GM19467 (cell line): ENCODE results near the gene HPCA.
"Not testable (repeated sequence)": the region's sequence is repeated elsewhere in the genome, so short reads cannot be mapped to it uniquely, and the experiment has no call there.

Source experiments
- ATAC-seq: cut with Tn5 transposase; IDR thresholded peaks from one replicate; pipeline ENCODE4 v1.9.1; 2021; ENCODE audit warnings: mild to moderate bottlenecking, moderate library complexity; ENCODE audit not compliant: unreplicated experiment

The HPCA gene

DNA sequence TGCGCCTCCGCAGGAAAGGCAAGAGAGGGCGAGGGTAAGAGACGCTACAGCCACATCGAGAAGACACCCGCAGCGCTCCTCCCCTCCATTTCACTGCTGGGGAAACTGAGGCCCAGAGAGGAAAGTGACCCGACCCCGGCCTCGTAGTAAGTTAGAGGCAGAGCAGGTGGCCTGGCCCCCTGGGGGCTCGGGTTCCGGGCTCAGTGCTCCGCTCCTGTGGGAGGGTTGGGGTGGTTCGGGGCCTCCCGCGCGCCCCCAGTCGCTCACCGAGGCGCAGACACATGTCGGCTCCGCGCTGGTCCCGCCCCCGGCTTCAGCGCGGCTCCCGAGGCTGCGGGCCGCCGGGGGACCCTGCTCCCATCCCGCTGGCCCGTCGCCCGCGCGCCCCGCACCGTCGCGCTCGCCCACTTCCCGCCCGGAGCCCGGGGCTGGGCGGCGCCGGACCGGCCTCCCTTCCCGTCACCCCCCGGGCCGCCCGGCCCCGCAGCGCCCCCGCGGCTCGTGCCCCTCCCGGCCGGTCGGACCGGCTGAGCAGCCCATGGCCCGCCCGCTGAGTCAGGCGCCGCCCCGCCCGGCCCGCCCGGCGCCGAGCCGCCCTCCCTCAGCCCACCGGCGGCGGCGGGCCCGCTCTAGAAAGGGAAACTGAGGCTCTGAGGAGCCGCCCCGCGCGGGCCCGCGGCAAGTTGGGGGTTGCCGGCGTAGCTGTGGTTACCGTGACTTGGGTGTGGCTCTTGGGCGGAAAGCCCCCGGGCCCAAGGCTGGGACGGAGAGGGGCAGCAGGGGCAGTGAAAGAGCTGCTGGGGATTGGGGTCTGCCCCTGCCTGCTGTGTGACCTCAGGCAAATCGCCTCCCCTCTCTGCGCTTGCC, 14.9 kb downstream of the HPCA start, which contains the start of gene TMEM54:
Gene TMEM54 (minus strand): TSS at position 434 of the 867 bp plus-strand sequence. CDS start 151 bp downstream, at position 283.
- ATAC-seq = no peak

GRCh38 chr1:32901823-32902534, 15.7 kb downstream of the HPCA start:
- no peak for ATAC-seq

DNA sequence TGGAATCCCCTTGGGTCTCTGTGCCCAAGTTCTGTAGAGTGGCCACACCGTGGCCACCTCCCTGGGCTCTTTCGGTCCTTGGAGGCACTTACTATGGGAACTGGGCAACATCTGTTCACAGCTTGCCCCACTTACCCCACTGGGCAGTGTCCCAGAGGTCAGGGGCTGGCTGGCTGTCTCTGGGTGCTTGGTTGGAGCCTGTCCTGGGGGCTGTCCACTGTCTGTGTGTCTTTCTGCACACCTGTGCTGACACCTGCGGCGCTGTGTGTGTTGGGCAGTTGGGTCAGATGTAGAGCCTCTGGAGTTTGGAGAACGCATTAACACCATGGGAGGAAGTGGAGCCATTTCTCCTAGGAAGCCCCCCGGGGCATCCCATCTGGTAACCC, 16.2 kb downstream of the HPCA start:
- ATAC-seq = no peak

DNA sequence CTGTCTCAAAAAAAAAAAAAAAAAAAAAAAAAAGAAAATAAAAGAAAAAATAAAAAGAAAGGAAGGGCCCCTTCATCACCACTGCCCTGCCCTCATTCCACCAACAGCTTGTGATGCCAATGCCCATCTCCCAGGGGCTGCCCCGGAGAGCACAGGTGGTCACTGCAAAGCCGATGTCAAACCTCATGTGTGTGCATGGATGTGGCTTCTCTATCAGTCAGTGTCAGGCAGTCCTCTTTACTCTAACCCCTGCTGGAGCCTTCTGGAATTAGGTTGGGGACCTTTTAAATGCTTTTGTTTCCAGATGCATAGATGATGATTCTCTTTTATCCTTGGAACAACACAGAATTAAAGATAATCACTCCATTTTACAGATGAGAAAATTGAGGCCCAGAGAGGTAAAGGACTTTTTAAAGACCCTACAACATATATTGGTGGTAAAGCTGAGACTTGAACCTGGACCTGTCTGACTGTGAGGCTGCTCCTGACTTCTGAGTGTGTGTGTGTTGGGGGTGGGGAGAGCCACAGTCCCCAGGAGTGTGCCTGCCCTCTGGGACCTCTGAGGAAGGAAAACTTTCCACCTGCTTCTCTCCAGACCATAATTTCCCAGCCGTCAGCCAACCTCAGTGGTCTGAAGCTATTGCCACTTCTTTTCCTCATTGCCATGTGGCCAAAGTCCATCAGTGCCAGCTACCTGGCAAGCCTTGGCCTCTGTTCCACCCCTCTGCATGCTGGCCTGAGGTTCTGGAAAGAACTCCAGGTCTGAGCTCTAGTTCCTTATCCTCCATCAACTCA, 17.9 kb downstream of the HPCA start:
- no peak for ATAC-seq

GRCh38 chr1:32904797-32905196, 18.5 kb downstream of the HPCA start:
- no peak for ATAC-seq

DNA sequence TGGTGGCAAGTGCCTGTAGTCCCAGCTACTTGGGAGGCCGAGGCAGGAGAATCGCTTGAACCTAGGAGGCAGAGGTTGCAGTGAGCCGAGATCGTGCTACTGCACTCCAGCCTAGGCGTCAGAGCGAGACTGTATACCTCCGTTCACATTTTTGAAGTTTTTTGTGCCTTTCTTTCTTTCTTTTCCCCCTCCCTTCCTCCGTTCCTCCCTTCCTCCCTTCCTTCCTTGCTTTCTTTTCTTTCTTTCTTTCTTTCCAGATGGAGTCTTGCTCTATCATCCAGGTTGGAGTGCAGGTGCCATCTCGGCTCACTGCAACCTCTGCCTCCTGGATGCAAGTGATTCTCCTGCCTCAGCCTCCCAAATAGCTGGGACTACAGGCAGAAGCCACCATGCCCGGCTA, 19.3 kb downstream of the HPCA start:
- ATAC-seq = not testable (repeated sequence)

- ATAC-seq = no peak
Measured at GRCh38 chr1:32906654-32907053, 20.4 kb downstream of the HPCA start.

- ATAC-seq = no peak
Measured at GRCh38 chr1:32907435-32907834, 21.1 kb downstream of the HPCA start.

DNA sequence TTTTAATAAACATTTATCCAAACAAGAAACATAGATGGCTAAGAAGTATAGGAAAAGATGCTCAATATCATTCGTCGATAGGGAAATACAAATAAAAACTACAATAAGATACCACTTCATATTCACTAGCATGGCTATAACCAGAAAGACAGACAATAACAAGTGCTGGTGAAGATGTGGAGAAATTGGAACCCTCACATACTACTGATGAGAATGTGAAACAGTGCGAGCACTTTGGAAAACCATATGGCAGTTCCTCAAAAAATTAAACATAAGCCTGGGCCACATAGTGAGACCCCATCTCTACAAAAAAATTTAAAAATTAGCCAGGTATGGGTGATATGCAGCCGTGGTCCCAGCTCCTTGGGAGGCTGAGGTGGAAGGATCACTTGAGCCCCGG, 24.0 kb downstream of the HPCA start:
- ATAC-seq = no peak

GRCh38 chr1:32915766-32916706, 29.7 kb downstream of the HPCA start:
- no peak for ATAC-seq

- no peak for ATAC-seq
Measured at GRCh38 chr1:32917521-32917920, 31.2 kb downstream of the HPCA start.

- ATAC-seq = no peak
Measured at GRCh38 chr1:32918179-32918578, 31.9 kb downstream of the HPCA start.

- ATAC-seq = no peak
Measured at GRCh38 chr1:32919811-32920733, 33.8 kb downstream of the HPCA start.

DNA sequence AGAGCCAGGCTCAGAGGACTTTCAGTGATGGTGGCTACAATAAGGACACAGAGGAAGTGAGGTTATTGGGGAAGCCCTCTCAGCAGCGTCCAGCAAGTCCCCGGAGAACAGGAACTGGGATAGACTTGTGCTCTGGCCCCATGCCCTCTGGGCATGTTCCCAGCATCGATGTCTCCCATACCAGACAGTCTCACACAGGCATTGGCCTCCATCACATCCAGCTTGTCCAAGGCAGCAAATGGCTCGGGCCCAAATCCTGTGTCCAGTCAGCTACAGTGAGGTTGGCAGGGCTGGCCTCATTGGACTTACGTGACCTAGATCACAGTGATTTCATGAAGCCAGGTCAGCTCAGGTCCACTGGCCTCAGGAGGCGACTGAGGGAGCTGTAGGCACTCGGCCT, 34.5 kb downstream of the HPCA start:
- ATAC-seq = no peak

GRCh38 chr1:32924881-32925344, 38.6 kb downstream of the HPCA start:
- ATAC-seq = no peak

DNA sequence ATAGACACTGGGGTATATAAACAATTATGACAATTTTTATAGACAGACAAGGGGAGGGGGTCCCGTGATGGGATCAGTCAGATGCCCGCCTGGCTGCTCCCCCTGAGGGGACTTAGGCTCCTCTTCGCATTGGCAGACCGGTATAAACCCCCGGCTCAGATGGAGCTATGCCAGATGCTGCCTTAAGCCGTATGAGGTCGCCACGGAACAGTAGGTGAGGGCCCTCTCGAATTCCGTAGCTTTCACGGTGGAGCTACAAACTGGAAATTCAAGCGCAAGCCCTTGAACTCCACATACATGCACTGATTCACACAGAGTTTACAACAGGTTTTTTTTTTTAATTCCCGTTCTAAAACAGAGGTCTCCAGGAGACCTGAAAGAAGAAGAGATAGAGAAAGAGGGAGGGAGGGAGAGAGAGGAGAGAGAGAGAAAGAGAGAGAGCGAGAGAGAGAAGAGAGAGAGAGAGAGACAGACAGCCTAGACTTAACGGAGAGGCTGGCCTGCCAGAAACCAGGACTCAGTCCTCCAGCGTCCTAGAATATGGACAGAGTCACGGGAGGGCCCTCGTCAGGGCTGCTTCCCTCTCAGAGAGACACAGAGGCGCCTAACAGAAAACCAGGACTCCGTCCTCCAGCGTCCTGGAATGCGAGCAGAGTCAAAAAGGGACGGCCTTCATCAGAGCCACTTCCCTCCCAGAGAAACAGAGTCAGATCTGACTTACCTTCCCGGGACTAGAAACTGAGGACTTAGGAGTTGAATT, 39.3 kb downstream of the HPCA start:
- ATAC-seq = no peak

GRCh38 chr1:32926562-32926961, 40.3 kb downstream of the HPCA start:
- ATAC-seq = no peak

DNA sequence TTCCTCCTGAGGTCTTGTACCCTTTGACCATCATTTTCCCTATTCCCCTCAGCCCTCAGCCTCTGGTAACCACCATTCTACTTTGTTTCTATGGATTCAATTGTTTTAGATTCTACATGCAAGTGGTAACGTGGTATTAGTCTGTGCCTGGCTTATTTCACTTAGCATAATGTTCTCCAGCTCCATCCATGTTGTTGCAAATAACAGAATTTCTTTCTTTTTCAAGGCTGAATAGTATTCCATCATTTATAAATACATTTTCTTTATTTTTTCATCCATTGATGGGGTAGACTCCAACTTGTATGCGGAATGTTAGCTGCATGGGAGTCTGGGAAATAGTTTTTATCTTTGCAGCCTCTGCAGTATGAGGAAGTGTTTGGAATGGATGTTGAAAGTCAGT, 41.1 kb downstream of the HPCA start:
- ATAC-seq = no peak
